ENCODE results near the gene PLA2R1.
A peak's percentile ranks its signal among the peaks of the same experiment; 100 is the strongest.

Gene PLA2R1

DNA sequence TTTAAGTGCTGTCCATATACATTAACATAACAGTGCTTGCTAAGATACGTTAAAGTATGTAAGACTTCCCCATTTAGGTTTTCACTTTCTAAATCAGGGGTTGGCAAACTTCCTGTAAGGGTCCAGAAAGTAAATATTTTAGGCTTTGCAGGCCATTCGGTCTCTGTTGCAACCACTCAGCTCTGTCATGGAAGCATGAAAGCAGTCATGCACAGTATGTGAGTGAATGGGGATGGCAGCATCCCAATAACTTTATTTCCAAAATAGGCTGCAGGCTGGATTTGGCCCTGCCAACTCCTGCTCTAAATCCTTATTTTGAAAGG is 128.7 kb downstream of the PLA2R1 start:
- DNase-seq (ENCODE audit: low read depth), result no peak

DNA sequence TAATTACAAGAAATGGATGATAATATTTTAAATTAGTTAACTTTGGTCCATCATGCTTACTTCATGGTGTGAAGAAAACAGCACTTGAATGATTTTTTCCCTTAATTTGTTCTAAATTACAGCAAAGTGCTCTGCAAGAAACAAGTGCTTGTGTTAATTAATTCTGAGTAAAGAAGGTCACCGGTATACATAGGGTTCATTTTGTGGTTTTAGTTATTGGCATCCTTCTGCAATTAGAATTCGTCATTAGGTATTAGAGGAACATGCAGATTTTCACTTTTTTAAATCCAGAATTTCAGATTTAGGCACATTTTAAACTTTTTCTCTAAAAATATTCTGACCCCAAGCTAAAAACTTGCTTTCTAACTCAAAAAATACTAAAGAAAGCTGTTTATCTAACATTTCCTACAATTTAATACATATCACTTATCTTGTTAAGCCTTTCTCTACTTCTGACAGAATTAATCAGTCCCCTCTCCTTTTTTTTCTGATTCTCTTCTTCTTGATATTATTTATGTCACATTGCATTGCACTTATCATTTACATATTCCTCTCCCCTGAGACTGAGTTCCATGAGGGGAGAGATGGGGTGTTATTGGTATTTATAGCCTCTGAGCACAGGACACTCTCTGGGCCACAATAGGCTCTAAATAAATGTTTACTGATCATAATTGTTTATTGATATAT is 129.2 kb downstream of the PLA2R1 start:
- DNase-seq (ENCODE audit: low read depth), result no peak

DNA sequence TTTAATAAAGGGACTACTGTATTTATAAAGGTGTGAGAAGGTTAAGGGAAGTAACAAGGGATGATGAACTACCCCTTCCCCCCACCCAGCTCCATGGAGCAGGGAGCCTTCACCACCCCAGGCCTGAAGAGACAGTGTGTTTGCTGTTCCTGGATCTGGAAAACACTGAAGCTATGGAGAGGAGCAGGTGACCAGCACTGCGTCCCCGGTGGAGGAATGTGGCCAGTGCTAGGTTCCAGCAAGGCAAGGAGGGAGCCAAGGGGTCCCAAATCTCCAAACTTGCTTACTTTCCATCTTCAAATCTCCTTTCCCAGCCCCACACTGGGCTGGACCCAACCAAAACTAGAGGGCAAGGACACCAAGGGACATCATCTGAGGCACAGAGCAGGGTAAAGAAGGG is 135.7 kb downstream of the PLA2R1 start:
- DNase-seq (ENCODE audit: low read depth), result no peak

DNA sequence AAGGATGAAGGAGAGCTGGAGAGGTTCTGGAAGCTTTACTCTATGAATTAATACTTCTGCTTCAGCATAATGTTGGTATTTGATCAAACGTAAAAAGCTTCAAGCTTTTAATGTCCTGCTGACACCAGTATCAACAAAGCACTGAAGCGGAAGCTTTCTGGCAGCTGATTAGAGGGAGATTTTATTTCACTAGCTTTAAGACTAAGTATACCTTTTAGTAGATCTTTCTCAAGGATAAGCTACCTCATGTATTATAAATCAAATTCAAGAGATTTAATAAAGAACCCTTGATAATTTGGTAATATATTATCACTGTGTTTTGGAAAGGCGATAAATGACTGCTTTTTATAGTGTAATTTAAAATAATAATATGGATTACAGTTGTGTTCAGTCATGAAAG is 136.4 kb downstream of the PLA2R1 start:
- DNase-seq (ENCODE audit: low read depth), result no peak

DNA sequence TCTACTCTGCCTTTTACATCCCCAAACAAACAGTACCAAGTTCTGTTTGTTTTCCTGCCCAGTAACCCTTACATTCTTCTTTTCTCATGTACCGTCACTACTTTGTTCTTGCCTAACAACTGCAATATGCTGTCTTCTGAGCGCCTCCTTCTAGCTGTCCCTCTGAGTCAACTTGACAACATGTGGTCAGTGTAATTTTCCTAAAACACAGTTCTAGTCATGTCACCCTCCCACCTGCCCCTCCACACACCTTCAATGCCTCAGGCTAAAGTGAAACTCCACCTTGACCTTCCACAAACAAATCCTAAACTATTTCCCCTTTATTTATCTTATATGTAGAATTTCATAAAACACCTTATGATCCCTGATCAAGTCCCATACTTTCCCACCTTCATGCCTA is 139.9 kb downstream of the PLA2R1 start:
- no peak for DNase-seq (ENCODE audit: low read depth)

DNA sequence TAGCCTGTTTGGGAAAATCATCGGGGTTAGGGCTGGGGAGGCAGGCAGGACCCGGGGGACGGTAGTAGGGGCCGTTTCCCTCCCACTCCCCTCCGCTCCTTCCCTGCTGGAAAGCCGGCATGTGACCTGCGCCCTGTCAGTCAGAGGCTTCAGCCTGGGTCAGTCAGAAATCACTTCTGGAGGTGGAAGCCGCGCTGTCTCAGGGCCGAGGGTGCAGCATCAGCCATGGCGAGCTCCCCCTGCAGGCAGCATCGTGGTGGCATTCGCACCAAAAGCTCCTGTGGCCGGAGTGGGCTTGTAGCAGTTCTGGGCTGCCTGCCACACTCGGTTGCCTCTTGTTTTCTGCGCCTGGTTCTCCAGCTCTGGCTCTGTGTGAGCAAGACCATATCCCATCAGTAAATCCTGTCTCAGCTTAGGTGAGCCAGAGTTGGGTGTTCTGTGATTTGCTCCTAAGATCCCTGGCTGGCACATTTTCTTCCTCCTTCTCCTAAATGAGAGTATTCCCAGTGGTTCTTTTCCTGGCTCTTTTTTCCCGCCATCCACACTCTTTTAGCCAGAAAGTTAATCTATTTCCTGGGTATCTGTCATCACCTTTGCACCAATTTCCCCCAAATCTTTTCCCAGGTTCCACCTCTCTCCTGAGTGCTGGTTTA is 140.5 kb downstream of the PLA2R1 start:
- DNase-seq (ENCODE audit: low read depth), result peak; percentile 56

DNA sequence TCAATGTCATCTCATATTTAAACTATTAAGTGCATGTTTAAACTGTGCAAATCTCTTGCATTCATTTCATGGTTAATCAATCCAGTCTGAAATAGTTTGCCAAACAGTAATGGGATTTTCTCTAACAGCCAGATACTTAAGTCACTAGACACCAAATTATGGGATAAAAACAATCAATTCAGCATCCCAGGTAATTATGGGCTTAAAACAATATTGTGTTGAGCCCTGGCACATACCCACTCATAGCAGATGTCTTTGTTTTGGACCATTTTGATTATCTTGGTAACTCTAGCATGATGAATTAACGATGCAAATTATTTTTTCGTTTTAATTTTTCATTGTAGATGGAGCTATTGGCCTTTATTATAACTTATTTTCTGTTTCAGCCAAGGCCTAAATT is 145.9 kb downstream of the PLA2R1 start:
- DNase-seq (ENCODE audit: low read depth), result no peak

DNA sequence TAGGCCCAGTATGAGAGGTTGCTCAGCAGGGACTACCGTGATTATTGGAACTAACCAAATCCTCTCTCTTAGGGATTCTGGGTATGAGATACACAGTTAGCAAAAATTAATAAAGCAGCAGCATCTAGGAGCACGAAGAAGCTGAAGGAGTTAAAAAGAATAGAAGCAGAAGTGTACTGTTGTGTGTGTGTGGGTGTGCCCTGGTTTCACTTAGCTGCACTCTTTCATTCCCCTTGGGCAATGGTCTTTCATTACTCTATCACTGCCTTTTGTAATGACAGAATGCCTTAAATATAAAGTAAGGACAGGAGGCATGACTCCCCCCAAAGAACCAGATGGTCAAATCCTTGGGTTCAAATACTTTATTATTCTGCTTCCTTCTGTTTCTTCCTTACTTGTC is 148.5 kb downstream of the PLA2R1 start:
- DNase-seq (ENCODE audit: low read depth), result no peak

DNA sequence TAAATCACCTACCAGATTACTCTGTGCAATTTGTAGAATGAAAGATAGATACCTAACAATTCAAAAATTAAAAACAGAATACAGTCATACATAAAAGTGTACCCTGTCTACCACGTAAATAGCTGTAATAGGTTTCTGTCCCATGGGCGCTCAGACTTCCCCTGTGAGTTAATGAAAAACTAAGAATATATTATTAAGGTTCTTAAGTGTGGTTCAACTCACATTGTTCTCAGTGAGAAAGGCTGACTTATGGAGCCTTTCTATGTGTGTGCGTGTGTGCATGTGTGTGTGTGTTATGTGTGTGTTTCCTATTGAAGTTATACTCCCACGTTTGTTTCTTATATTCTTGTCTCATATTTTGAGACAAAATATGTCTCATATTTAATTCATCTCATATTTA is 149.8 kb downstream of the PLA2R1 start:
- no peak for DNase-seq (ENCODE audit: low read depth)

DNA sequence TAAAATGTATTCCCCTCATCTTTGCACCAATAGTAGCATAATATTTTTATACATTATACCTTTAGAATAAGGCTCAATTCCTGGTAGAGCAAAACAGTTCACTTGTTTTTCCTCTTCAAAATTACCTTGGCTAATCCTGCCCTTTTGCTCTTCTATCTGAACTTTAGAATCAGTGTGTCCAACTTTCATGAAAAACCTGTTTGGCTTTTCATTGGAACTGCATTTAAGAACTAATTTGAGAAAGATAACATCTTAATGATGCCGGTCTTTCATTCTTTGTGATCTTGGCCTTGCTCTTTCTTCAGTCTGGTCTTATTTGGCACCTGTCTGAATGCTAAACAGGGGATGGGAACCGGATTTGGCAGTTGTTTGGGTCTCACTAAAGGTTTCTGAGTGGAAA is 151.5 kb downstream of the PLA2R1 start:
- DNase-seq (ENCODE audit: low read depth), result no peak

DNA sequence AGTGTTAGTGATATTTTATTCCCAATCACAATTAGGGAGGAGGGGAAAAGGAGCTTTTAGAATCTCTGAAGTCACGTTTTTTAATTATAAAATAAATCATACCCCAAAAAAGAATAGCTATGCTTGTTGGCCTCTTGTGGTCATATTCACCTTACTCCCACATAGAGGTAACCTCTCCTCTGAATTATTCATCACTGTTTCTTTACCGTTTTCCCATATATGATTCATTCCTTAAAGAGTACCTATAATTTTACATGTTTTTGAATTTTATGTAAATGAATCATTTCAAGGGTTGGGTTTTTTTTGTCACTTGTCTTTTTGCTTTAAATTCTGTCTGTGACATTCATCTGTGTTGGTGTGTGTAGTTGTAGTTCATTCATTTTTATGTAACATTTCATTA is 153.8 kb downstream of the PLA2R1 start:
- no peak for DNase-seq (ENCODE audit: low read depth)

DNA sequence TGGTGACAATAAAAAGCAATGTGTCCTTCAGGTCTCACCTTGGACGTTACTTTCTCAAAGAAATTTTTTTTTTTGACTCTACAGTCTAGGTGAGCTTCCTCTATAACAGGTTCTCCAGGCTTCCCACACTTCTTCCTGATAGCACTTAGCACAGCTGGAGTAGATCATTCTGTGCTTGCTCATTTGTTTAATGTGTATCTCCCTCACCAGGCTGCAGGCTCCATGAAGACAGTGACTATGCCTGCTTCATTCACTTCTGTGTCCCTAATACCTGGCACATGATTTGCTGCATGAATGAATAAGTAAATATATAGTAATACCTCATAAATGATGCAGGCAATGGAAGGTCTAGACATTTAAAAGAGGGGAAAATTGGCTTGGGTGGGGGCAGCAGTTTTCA is 154.5 kb downstream of the PLA2R1 start:
- DNase-seq (ENCODE audit: low read depth), result no peak

DNA sequence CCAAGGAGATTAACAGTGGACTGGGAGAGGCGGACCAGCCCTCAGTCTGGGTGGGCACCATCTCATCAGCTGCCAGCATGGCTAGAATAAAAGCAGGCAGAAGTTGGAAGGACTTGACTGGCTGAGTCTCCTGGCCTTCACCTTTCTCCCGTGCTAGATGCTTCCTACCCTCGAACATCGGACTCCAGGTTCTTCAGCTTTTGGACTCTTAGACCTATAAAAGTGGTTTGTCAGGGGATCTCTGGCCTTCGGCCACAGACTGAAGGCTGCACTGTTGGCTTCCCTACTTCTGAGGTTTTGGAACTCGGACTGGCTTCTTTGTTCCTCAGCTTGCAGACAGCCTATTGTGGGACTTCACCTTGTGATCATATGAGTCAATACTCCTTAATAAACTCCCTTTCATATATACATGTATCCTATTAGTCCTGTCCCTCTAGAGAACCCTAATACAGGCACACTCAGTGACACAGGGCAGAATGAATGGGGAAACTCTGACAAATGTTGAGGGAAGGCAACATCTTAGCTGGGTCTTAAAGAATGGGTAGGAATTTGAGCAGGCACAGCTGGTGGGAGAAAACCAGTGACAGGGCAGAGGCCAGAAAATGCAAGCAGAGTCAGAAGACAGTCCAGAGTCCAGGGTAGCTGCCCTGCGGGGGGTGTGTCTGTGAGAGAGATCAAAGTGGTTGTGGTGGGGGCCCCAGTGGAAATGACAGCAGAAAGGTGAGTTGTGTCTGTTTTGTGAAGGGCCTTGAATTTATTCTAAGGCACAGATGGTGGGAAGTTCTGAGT is 156.3 kb downstream of the PLA2R1 start:
- no peak for DNase-seq (ENCODE audit: low read depth)

DNA sequence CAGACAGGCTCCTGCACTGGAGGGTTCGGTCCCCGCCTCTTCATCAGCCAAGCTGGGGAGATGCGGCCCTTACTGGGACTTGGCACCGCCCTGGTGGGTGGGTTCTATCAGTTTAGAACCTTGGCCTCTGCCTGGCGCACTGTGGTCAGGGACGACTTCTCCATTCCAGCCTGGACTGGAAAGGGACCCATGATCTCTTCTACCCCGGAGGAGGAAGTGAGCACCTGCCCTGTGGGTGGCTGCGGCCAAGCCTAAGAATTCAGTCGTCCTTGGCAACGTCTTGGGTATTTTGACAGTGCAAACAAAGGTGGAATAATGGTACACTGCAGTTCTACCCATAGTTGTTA is 157.5 kb downstream of the PLA2R1 start:
- no peak for DNase-seq (ENCODE audit: low read depth)

DNA sequence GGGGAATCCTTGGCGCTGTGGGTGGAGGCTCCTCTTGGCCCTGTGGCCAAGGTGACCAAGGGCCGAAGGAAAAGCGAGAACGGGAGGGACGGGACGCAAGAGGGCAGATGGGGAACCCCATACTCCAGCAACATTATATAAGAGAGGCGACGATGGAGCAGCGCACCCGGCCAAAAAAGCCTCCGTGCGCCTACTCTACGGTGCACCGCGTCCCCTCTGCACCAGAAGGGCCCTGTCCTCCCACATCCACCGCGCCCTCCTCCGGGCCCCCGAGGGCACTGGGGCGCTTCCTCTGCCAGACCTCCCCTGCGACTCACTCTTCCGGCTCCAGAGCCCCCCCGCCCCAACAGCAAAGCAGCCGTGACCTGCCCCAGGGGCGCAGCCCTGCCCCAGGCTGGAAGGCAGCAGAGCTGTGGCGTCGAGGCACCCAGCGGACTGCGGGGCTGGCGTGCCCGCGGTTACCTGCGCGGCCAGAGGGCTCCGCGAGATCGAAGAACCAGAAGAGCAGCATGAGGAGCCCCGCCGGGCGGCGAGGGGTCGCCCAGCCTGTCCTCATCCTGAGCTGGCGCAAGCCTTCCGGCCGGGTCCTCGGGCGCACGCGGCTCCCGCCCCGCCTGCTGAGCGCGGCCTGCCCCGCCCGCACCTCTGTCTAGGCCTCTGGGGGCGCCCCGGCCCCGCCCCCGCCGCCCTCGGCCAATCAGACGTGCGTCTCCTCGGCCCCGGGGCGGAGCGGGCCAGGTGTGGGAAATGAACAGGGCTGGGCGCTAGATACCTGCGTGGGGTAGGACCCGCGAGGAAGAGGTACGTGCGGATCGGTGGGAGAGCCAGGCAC is 158.1 kb downstream of the PLA2R1 start, which contains the start of gene LY75:
Gene LY75 (minus strand): TSS at position 630 of the 832 bp plus-strand sequence.
- DNase-seq (ENCODE audit: low read depth), result peak; percentile 57

DNA sequence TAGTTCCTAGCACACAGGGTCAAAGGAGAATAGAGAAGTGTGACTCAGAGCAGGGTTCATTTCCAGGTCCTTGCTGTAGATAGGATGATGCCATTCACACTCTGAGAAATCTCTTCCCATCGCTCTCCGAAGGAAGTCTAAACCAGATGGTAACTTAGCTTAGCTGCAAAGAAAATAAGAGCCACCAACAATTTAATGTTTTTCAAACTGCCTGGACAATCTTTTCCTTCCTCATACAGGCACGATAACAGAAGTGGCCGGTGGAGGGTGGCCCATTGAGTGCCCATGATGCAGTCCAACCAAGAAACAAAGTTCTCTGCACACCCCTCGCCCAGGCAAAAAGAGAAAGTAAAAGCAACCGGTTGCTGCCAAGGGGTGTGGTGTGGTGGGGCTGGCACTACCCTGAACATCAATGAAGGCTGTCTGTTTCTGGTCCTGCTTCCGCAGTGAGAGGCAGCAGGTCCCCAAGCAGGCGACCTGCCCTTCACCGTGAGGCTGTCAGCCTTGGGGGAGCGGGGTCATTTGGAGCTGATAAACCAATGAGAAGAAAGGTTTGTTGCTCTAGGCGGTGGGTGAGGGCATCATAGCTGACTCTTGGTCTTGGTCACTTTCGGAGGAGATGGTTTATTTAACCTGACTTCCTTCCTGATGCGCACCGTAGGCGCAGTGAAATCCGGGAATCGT is 158.8 kb downstream of the PLA2R1 start:
- DNase-seq (ENCODE audit: low read depth), result no peak

DNA sequence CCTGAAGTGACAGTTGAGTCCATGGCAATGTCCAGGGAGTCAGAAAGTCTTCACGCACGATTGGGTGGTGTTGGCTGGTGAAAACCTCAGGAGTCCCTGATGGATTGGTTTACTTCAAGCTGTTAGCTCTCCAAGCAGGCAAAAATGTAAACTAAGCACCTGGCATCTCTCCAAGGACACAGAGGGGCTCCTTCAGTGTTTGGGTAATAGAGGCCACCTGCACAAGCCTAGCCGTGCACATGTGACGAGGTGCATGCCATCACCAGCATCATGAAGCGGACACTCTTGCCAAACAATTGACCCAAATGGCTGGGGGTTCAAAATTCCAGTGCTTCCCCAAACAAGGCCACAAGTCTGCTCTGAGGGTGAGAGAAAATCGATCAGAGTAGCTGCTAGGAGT is 159.7 kb downstream of the PLA2R1 start:
- no peak for DNase-seq (ENCODE audit: low read depth)

DNA sequence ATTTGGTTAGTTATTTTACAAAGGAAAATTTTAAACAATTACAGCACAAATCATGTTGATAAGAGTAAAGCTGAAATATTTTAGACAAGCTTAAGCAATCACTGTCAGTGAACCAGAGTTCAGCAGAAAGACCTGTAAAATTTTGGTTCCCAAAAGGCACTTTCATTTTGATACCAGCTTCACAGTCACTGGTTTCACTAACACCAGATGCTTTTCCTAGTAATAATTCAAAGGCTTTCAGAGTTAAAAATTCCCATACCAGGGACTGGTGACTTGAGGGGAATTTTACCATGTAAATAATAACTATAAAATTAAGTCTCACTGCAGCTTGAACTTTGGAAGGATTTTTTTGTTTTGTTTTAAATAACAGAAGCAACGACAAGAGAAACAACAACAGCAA is 162.1 kb downstream of the PLA2R1 start:
- DNase-seq (ENCODE audit: low read depth), result no peak

DNA sequence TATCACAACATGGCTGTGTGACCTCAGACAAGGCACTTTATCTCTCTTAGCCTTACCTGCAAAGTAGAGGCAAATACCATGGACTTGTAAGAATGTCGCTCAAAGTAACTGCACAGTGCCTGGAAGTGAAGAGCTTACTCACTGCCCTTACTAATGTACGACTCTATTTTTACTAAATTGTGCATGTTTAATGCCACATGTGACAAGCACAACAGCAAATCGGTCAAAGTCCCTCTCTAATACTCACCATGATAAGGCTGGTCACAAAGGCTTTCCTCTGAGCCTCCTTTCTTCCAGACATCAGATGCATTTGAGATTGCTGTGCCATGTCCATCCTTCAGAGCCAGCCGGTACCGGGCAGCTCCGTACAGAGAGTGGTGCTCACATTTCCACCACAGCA is 164.0 kb downstream of the PLA2R1 start:
- no peak for DNase-seq (ENCODE audit: low read depth)

DNA sequence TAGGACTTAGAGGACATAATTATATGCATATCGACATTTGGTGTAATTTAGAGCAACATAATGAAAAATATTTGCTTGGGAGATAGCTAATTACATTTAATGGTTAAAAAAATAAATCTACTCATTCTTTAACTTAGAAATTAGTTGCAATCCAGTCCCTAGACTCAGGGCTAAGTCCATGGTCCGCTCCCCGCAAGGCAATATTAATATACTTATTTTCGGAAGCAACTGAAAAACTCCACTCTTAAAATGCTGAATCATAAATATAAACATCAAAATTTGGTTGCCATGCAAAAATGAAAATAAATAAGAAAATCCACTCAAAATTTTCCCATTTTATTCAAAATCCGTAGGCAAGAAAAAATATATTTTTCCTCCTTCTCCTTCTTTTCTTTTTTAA is 164.7 kb downstream of the PLA2R1 start:
- DNase-seq (ENCODE audit: low read depth), result no peak

DNA sequence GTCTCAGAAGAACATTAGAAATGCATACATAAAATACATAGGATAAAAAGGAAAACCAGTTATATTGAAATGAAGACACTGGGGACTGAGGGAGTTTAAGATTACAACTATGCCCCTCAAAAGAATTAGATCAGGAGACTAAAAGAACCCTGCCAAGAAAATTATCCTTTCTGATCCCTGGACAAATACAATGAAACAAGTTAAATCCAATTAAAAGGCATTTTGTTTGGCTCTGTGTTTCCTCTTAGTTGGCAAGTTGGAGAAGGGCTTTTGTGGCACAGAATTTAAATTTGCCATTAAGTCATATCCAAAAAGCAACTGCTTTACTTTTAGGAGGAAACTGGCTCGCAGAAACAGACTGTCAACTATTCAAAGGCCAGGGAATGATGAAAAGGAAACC is 165.3 kb downstream of the PLA2R1 start:
- DNase-seq (ENCODE audit: low read depth), result no peak

All from stimulated activated CD8-positive, alpha-beta memory T cell treated with anti-CD3 and anti-CD28 coated beads, Interleukin-15, amount 100 ng/mL, for 24 hours (primary cell).